Measurements from ENCODE around the gene PRKCE.

The PRKCE gene

GRCh38 chr2:46039543-46040303 is 388.2 kb downstream of the PRKCE start:
- no peak for DNase-seq (ENCODE audit: low read depth)
- no peak for TF ChIP-seq CTCF (conservative IDR thresholded peaks at IDR 0.05; ENCODE audit: low read depth, low read length)
- no peak overlapping the region for H3K4me3 ChIP-seq (ENCODE audit: low read length)

GRCh38 chr2:46040563-46041155 is 389.2 kb downstream of the PRKCE start:
- no peak for DNase-seq (ENCODE audit: low read depth)
- no peak overlapping the region for H3K4me3 ChIP-seq (ENCODE audit: low read length)
- TF ChIP-seq CTCF (conservative IDR thresholded peaks at IDR 0.05; ENCODE audit: low read depth, low read length) = no peak

GRCh38 chr2:46041434-46041833 is 390.0 kb downstream of the PRKCE start:
- TF ChIP-seq CTCF (conservative IDR thresholded peaks at IDR 0.05; ENCODE audit: low read depth, low read length) = no peak
- H3K4me3 ChIP-seq (ENCODE audit: low read length) = no peak overlapping the region
- no peak for DNase-seq (ENCODE audit: low read depth)

- no peak for TF ChIP-seq CTCF (conservative IDR thresholded peaks at IDR 0.05; ENCODE audit: low read depth, low read length)
- DNase-seq (ENCODE audit: low read depth) = no peak
- H3K4me3 ChIP-seq (ENCODE audit: low read length) = no peak overlapping the region
These were observed 390.7 kb downstream of the PRKCE start for GRCh38 chr2:46042207-46042637.

GRCh38 chr2:46042711-46043110 is 391.2 kb downstream of the PRKCE start:
- TF ChIP-seq CTCF (conservative IDR thresholded peaks at IDR 0.05; ENCODE audit: low read depth, low read length) = no peak

GRCh38 chr2:46045888-46046287 is 394.4 kb downstream of the PRKCE start:
- no peak overlapping the region for H3K4me3 ChIP-seq (ENCODE audit: low read length)
- DNase-seq (ENCODE audit: low read depth) = no peak
- no peak for TF ChIP-seq CTCF (conservative IDR thresholded peaks at IDR 0.05; ENCODE audit: low read depth, low read length)

More at GRCh38 chr2:46042711-46043110, 391.2 kb downstream of the PRKCE start:
- no peak for DNase-seq (ENCODE audit: low read depth)
- no peak overlapping the region for H3K4me3 ChIP-seq (ENCODE audit: low read length)

GRCh38 chr2:46047290-46047689 is 395.8 kb downstream of the PRKCE start:
- H3K4me3 ChIP-seq (ENCODE audit: low read length) = no peak overlapping the region
- no peak for TF ChIP-seq CTCF (conservative IDR thresholded peaks at IDR 0.05; ENCODE audit: low read depth, low read length)
- no peak for DNase-seq (ENCODE audit: low read depth)
